Measurements from ENCODE around the gene ADAMTS17.

- TF ChIP-seq CTCF (IDR thresholded peaks at IDR 0.05) (no peak), POLR2A (IDR thresholded peaks at IDR 0.05) (no peak)
Measured at GRCh38 chr15:100204771-100205170, 137.0 kb downstream of the ADAMTS17 start.

Measured in testis (tissue), 2 donors.